ENCODE results near the gene KCNQ5. TPM values are rescaled to one million over a fixed set of nuclear protein-coding genes. Genes with fewer than 3 reads are reported as not detected.

KCNQ5 gene
- total and polyA plus RNA-seq, 4 experiments from 2014 or later, result 1.0 to 4.2 (median 3.4) TPM; not detected in 1

DNA sequence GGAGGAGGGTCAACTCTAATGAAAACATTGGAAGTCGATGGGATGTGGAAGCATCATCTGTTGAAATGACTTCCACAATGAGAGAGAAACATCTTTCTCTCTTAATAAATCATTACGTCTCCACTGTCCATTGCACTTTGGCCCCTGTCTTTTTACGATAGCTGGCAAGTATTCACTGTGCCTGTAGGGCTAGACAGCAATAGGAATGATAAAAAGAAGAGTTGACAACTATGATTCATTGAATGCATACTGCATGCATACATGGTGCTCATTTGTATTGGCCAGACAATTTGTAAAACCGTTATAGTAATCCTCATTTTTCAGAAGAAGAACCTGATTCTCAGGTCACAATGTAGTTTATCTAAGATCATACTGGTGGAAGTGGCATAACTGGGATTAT is 220.3 kb downstream of the KCNQ5 start:
- no peak overlapping the region for H3K27ac Mint-ChIP-seq
- Histone ChIP-seq H3K4me3 (ENCODE audit: low read length in 2 of 2) (no peak overlapping the region), H3K9me3 (ENCODE audit: control insufficient read depth in 1 of 2, low read length in 2 of 2) (no peaks in the 10 kb centered on the region), H3K4me1 (ENCODE audit: insufficient read depth, low read length) (no peaks in the 10 kb centered on the region), H3K27ac (ENCODE audit: low read depth, low read length) (no peak overlapping the region), H3K27me3 (ENCODE audit: insufficient read depth, low read length) (no peaks in the 10 kb centered on the region), H3K36me3 (ENCODE audit: insufficient read depth, low read length) (no peaks in the 10 kb centered on the region)
- DNase-seq, result no peak
- H3K27me3 Mint-ChIP-seq, result no peaks in the 10 kb centered on the region
- H3K4me1 Mint-ChIP-seq, result no peaks in the 10 kb centered on the region
- H3K4me3 Mint-ChIP-seq, result no peak overlapping the region
- ChIA-PET CTCF (ENCODE audit: partially characterized antibody) (no interaction called here), POLR2A (ENCODE audit: partially characterized antibody) (no interaction called here)
- intact Hi-C loops (cut with micrococcal nuclease), result no loop called here
- peaks cover 0 to 4% (median 0%) of the 10 kb centered on the region in 8 donors for H3K9me3 Mint-ChIP-seq
- H3K36me3 Mint-ChIP-seq, result no peaks in the 10 kb centered on the region

DNA sequence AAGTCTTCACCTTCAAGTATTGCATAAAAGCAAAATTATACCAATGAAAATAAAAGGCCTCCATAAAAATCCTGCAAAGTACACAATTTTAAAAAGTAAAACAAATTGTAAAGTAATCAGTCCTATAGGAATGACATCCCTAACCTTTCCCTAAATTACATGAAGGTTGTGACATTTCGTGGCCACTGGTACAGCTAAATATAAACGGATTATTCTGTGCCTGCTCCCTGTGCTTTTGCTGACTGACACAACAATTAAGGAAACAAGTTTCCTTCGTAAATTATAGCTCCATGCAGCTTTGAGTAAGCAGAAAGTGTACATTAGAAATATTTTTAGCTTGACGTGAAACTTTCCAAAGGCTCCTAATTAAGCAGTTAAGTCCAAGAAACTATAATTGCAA is 222.8 kb downstream of the KCNQ5 start:
- Mint-ChIP-seq H3K9me3 (peaks cover 0 to 4% (median 0%) of the 10 kb centered on the region in 8 donors), H3K27me3 (no peaks in the 10 kb centered on the region), H3K36me3 (no peaks in the 10 kb centered on the region), H3K4me1 (no peaks in the 10 kb centered on the region), H3K4me3 (no peak overlapping the region), H3K27ac (no peak overlapping the region)
- H3K27ac ChIP-seq (ENCODE audit: low read depth, low read length), result no peak overlapping the region
- no peaks in the 10 kb centered on the region for H3K9me3 ChIP-seq (ENCODE audit: control insufficient read depth in 1 of 2, low read length in 2 of 2)
- ChIA-PET POLR2A (ENCODE audit: partially characterized antibody) (no interaction called here), CTCF (ENCODE audit: partially characterized antibody) (no interaction called here)
- no peak overlapping the region for H3K4me3 ChIP-seq (ENCODE audit: low read length in 2 of 2)
- no peaks in the 10 kb centered on the region for H3K27me3 ChIP-seq (ENCODE audit: insufficient read depth, low read length)
- H3K4me1 ChIP-seq (ENCODE audit: insufficient read depth, low read length), result no peaks in the 10 kb centered on the region
- H3K36me3 ChIP-seq (ENCODE audit: insufficient read depth, low read length), result no peaks in the 10 kb centered on the region
- intact Hi-C loops (cut with micrococcal nuclease), result no loop called here
- no peak for DNase-seq

DNA sequence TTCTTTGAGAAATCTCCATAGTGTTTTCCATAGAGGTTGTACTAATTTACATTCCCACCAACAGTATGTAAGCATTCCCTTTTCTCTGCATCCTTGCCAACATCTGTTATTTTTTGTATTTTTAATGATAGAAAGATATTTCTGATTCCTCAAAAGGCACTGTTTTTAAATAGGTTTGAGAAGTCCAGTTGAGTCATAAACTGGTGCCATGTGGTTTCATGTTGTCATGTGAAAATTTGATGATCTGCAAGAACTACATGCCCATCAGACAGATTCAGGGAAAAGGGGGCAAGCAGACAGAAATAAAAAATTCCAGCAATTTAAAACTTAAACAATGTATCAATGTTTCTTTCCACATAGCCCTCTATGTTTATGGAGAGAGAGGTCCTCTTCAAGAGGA is 227.5 kb downstream of the KCNQ5 start:
- no peaks in the 10 kb centered on the region for H3K36me3 ChIP-seq (ENCODE audit: insufficient read depth, low read length)
- ChIA-PET CTCF (ENCODE audit: partially characterized antibody) (no interaction called here), POLR2A (ENCODE audit: partially characterized antibody) (no interaction called here)
- H3K36me3 Mint-ChIP-seq, result no peaks in the 10 kb centered on the region
- H3K9me3 ChIP-seq (ENCODE audit: control insufficient read depth in 1 of 2, low read length in 2 of 2), result no peaks in the 10 kb centered on the region
- H3K27ac Mint-ChIP-seq, result no peak overlapping the region
- peaks cover 0 to 4% (median 0%) of the 10 kb centered on the region in 8 donors for H3K9me3 Mint-ChIP-seq
- no peak overlapping the region for H3K4me3 ChIP-seq (ENCODE audit: low read length in 2 of 2)
- H3K4me1 ChIP-seq (ENCODE audit: insufficient read depth, low read length), result no peaks in the 10 kb centered on the region
- no peaks in the 10 kb centered on the region for H3K4me1 Mint-ChIP-seq
- no peaks in the 10 kb centered on the region for H3K27me3 ChIP-seq (ENCODE audit: insufficient read depth, low read length)
- intact Hi-C loops (cut with micrococcal nuclease), result no loop called here
- H3K4me3 Mint-ChIP-seq, result no peak overlapping the region
- no peak for DNase-seq
- no peaks in the 10 kb centered on the region for H3K27me3 Mint-ChIP-seq
- no peak overlapping the region for H3K27ac ChIP-seq (ENCODE audit: low read depth, low read length)

DNA sequence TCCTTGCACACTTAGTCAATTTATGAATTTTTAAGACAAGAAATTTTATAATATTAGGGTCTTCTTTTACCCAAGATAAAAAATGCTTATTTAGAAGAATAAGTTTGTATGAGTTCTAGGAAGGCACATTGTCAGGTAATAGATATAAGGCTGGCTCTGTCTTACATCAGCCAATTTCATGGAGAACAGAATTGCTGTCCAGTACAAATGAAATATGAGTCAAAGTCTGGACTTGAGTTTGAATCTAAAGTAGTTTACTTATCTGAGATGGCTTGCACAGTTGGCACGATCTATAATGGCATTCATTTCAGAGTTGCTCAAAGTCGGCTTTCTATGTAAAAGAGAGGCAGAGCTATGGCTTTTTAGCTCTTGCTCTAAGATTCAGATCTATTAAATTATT is 228.2 kb downstream of the KCNQ5 start:
- H3K9me3 Mint-ChIP-seq, result peaks cover 0 to 4% (median 0%) of the 10 kb centered on the region in 8 donors
- no peak overlapping the region for H3K4me3 Mint-ChIP-seq
- no peaks in the 10 kb centered on the region for H3K9me3 ChIP-seq (ENCODE audit: control insufficient read depth in 1 of 2, low read length in 2 of 2)
- intact Hi-C loops (cut with micrococcal nuclease), result no loop called here
- no peak for DNase-seq
- H3K36me3 Mint-ChIP-seq, result no peaks in the 10 kb centered on the region
- no peaks in the 10 kb centered on the region for H3K27me3 Mint-ChIP-seq
- no peak overlapping the region for H3K27ac Mint-ChIP-seq
- H3K4me1 Mint-ChIP-seq, result no peaks in the 10 kb centered on the region
- ChIA-PET POLR2A (ENCODE audit: partially characterized antibody) (no interaction called here), CTCF (ENCODE audit: partially characterized antibody) (no interaction called here)
- H3K4me3 ChIP-seq (ENCODE audit: low read length in 2 of 2), result no peak overlapping the region
- no peaks in the 10 kb centered on the region for H3K27me3 ChIP-seq (ENCODE audit: insufficient read depth, low read length)
- no peaks in the 10 kb centered on the region for H3K4me1 ChIP-seq (ENCODE audit: insufficient read depth, low read length)
- H3K27ac ChIP-seq (ENCODE audit: low read depth, low read length), result no peak overlapping the region
- H3K36me3 ChIP-seq (ENCODE audit: insufficient read depth, low read length), result no peaks in the 10 kb centered on the region

DNA sequence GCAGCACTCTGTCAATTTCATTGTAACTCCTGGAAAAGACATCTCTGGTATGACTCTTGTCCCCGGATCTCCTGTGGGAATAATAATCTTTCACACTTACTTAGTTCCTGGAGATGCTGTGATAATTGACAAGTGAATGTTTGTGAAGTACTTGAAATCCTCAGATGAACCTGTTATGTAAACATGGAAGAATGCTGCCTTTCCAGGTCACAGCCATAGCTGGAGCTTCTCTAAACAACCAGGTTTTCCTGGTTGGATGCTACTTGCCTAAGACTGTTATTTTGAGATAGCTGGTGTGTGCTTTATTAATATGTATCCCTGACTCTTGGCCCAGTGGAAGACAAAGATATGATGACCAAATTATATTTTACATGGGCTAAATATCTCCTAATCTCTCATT is 228.6 kb downstream of the KCNQ5 start:
- Histone ChIP-seq H3K4me1 (ENCODE audit: insufficient read depth, low read length) (no peaks in the 10 kb centered on the region), H3K27me3 (ENCODE audit: insufficient read depth, low read length) (no peaks in the 10 kb centered on the region), H3K9me3 (ENCODE audit: control insufficient read depth in 1 of 2, low read length in 2 of 2) (no peaks in the 10 kb centered on the region), H3K27ac (ENCODE audit: low read depth, low read length) (no peak overlapping the region), H3K4me3 (ENCODE audit: low read length in 2 of 2) (no peak overlapping the region), H3K36me3 (ENCODE audit: insufficient read depth, low read length) (no peaks in the 10 kb centered on the region)
- CTCF ChIA-PET (ENCODE audit: partially characterized antibody), result no interaction called here
- Mint-ChIP-seq H3K27ac (no peak overlapping the region), H3K36me3 (no peaks in the 10 kb centered on the region), H3K4me3 (no peak overlapping the region), H3K9me3 (peaks cover 0 to 4% (median 0%) of the 10 kb centered on the region in 8 donors), H3K27me3 (no peaks in the 10 kb centered on the region), H3K4me1 (no peaks in the 10 kb centered on the region)
- no peak for DNase-seq
- POLR2A ChIA-PET (ENCODE audit: partially characterized antibody), result no interaction called here
- intact Hi-C loops (cut with micrococcal nuclease), result no loop called here

DNA sequence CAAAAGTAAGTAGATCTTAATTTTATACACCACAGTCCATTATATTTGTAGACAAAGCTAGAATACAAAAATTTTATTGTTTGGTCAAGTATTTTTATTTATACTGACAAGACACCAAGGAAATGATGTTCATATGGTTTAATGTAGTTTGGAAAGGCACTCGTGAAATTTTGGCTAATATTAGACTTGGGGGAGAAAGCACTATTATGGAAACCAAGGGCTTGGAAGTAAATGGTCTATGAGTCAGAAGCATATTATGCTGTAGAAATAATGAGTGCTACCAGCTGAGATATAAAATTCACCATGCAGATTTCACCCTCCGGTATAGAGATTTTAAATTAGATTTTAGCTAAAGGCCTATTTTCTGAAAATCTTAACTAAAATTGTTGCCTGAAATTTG is 233.6 kb downstream of the KCNQ5 start:
- Histone ChIP-seq H3K27ac (ENCODE audit: low read depth, low read length) (no peak overlapping the region), H3K4me1 (ENCODE audit: insufficient read depth, low read length) (no peaks in the 10 kb centered on the region), H3K9me3 (ENCODE audit: control insufficient read depth in 1 of 2, low read length in 2 of 2) (no peaks in the 10 kb centered on the region), H3K4me3 (ENCODE audit: low read length in 2 of 2) (no peak overlapping the region), H3K27me3 (ENCODE audit: insufficient read depth, low read length) (no peaks in the 10 kb centered on the region), H3K36me3 (ENCODE audit: insufficient read depth, low read length) (no peaks in the 10 kb centered on the region)
- Mint-ChIP-seq H3K4me1 (no peaks in the 10 kb centered on the region), H3K36me3 (no peaks in the 10 kb centered on the region), H3K9me3 (no peaks in the 10 kb centered on the region), H3K27me3 (no peaks in the 10 kb centered on the region), H3K27ac (no peak overlapping the region), H3K4me3 (no peak overlapping the region)
- ChIA-PET POLR2A (ENCODE audit: partially characterized antibody) (no interaction called here), CTCF (ENCODE audit: partially characterized antibody) (no interaction called here)
- intact Hi-C loops (cut with micrococcal nuclease), result no loop called here
- no peak for DNase-seq

DNA sequence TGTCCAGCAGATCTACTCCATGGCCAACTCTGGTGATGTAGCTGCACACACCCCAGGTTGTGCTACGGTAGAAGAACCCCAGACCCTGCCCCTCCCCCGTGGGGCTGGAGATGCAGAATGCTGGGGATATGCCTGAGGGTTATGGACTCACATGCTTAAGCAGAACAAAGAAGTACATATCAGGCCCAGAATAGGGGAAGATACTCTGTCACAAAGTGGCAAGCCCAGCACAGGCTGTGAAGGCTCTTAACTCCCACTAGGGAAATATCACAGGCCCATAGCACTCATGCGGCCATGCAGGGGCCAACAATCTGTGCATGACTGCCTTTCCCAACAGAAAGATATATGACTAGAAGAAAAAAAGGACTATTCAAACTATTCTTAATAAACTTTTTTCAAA is 234.9 kb downstream of the KCNQ5 start:
- H3K4me3 ChIP-seq (ENCODE audit: low read length in 2 of 2), result no peak overlapping the region
- Mint-ChIP-seq H3K4me1 (no peaks in the 10 kb centered on the region), H3K36me3 (no peaks in the 10 kb centered on the region), H3K9me3 (no peaks in the 10 kb centered on the region), H3K4me3 (no peak overlapping the region), H3K27me3 (no peaks in the 10 kb centered on the region), H3K27ac (no peak overlapping the region)
- ChIA-PET CTCF (ENCODE audit: partially characterized antibody) (no interaction called here), POLR2A (ENCODE audit: partially characterized antibody) (no interaction called here)
- no peak overlapping the region for H3K27ac ChIP-seq (ENCODE audit: low read depth, low read length)
- no peaks in the 10 kb centered on the region for H3K4me1 ChIP-seq (ENCODE audit: insufficient read depth, low read length)
- H3K9me3 ChIP-seq (ENCODE audit: control insufficient read depth in 1 of 2, low read length in 2 of 2), result no peaks in the 10 kb centered on the region
- H3K36me3 ChIP-seq (ENCODE audit: insufficient read depth, low read length), result no peaks in the 10 kb centered on the region
- intact Hi-C loops (cut with micrococcal nuclease), result no loop called here
- no peak for DNase-seq
- H3K27me3 ChIP-seq (ENCODE audit: insufficient read depth, low read length), result no peaks in the 10 kb centered on the region

All from CD4-positive, alpha-beta memory T cell (primary cell).